GM18505 (cell line): Measurements from ENCODE around the gene PCBP2.

Source experiments
- ATAC-seq: cut with Tn5 transposase; IDR thresholded peaks from one replicate; pipeline ENCODE4 v1.9.1; 2021; ENCODE audit not compliant: unreplicated experiment
- POLR2A ChIP-seq: IDR thresholded peaks from 4 replicates; pipeline ENCODE4 v1.6.1; 2011; ENCODE audit warnings: borderline replicate concordance; ENCODE audit not compliant: insufficient read depth, insufficient read length; ENCODE audit errors: extremely low read depth

Gene PCBP2

GRCh38 chr12:53506881-53507602 is 55.1 kb downstream of the PCBP2 start, which contains the start of gene NPFF:
TSS of gene NPFF (minus strand) at chr12:53507484. CDS start at chr12:53507474, 10 bp downstream.
- no peak for TF ChIP-seq POLR2A
- no peak for ATAC-seq

DNA sequence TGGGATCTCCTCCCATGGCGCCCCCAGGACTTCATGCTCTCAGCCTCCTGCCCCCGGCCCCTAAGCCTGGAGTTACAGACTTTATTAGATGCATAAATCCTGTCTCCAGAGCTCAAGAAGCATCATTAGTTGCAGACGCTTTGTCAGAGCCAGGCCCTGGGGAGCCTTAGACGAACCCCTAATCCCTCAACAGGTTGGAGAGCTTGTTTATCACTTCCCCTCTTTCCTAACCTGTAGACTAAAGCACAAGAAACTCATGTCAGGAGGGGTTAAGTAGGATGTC is 55.6 kb downstream of the PCBP2 start:
- no peak for ATAC-seq
- TF ChIP-seq POLR2A: no peak

- no peak for TF ChIP-seq POLR2A
- ATAC-seq: peak; percentile 84
Measured at GRCh38 chr12:53508534-53509170, 56.8 kb downstream of the PCBP2 start.

DNA sequence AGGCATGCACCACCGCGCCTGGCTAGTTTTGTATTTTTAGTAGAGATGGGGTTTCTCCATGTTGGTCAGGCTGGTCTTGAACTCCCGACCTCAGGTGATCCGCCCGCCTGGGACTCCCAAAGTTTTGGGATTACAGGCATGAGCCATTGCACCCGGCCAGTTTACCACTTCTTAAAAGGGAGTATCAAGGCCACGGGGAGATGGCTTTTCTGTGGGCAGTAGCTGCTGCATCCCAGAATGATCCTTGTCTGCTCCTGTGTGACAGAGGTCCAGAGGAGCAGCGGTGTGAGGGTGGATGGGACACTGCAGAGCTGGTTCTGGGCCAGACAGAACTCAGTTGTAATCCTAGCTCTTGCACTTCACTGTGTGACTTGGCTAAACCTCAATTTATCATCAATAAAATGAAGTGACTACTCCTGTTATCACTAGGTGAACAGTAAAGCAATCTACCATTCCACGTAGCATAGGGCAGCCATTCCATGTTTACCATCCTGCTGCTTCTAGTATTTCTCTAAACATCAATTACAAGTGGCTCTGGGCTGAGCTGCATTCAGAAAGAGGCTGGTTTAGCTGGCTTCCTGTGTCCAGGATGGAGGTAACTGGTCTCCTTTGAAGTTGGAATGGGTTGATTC is 58.4 kb downstream of the PCBP2 start:
- TF ChIP-seq POLR2A: no peak
- ATAC-seq: no peak

- no peak for ATAC-seq
- TF ChIP-seq POLR2A: no peak
Measured at GRCh38 chr12:53513712-53514410, 62.0 kb downstream of the PCBP2 start.

GRCh38 chr12:53514628-53515290 is 62.9 kb downstream of the PCBP2 start:
- no peak for ATAC-seq
- no peak for TF ChIP-seq POLR2A

DNA sequence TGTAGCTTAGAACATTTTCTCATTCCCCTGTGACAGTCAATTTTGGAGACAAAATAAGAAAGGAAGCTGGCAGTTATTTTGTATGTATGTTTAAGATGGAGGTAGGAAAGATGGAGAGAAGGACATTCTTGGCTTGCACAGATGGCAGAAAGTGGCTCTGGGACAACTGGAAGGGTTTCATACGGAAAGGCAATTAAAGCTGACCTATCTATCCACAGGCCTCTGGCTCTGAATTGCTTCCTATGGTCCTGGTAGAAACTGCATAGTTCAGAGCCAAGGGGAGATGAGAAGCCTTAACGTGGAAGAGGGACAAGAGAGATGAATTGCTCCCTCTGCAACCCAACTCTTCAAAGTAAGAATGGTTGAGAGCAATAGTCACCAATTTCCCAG is 63.4 kb downstream of the PCBP2 start:
- TF ChIP-seq POLR2A: no peak
- no peak for ATAC-seq

GRCh38 chr12:53516758-53517455 is 65.0 kb downstream of the PCBP2 start:
- TF ChIP-seq POLR2A: no peak
- ATAC-seq: no peak

GRCh38 chr12:53518381-53518780 is 66.5 kb downstream of the PCBP2 start:
- no peak for ATAC-seq
- no peak for TF ChIP-seq POLR2A

DNA sequence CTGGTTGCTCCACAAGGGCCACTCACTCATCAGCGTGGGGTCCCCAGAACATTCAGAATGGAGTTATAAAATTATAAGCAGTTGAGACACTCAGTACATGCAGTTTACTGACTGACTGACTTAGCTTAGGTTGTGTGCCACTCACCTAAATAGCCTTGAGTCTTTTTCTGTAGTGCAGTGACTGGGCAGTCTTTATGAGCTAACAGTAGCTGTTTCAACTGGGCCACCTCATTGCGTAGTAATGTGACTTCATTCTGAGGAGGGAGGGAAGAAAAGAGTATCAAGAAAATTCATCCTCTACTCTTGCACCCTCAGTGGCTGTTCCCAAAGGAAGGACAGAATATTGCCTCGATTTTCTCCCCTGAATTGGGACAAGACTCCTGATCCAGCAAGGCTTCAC is 71.2 kb downstream of the PCBP2 start:
- no peak for ATAC-seq
- no peak for TF ChIP-seq POLR2A

DNA sequence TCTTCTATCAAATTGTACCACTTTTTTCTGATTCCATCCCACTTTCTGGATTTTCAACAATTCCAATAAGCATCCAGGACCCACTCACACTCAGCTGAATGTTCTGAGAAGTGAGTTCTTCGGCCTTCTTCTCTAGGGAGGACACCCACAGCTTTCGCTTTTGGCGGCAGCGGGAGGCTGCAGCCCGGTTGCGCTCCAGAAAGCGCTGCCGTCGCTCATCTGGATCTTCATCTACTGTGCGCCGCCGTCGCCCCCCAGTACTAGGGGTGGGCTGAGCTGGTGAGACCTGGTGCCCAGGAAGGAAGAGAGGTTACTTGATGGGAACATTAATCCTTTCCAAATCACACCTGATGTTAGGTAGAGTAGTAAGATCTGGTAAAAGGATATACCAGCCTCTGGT is 72.6 kb downstream of the PCBP2 start:
- ATAC-seq: no peak
- no peak for TF ChIP-seq POLR2A

DNA sequence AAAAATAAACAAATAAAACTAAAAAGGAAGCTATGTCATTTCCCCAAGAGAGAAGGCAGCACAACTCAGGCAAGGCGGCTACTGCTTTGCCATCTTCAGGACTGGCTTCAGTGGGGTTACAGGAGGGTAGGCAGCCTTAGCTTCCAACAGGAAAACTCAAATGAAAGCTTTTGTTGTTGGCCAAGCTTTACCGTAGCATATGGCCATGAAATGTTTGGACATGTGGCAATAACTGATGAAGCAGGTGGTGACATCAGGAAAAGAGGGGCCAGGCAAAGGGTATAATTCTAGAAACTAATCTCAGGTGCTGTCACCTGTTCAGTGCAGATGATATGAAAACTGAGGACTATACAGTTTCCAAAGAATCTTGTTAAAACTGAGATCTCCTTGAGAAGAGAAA is 78.2 kb downstream of the PCBP2 start:
- ATAC-seq: no peak
- no peak for TF ChIP-seq POLR2A
